SK-N-SH (cell line): ENCODE results near the gene COL23A1. TPM values are rescaled to one million over a fixed set of nuclear protein-coding genes. Genes with fewer than 3 reads are reported as not detected.

Experiments
- CTCF ChIA-PET: fragments of 300-600, 350-600 bp; formaldehyde crosslinking; extraction: SDS; loops from one replicate; lab custom pipeline; 2021; lab: Yijun Ruan, JAX
- POLR2A ChIA-PET: fragments of 350-600 bp; sonication (Branson Sonifier 250); formaldehyde crosslinking; extraction: SDS; loops from one replicate; lab custom pipeline; 2020; ENCODE audit warnings: antibody characterized with exemption, inconsistent platforms; lab: Yijun Ruan, JAX
- DNase-seq: peaks from one replicate; pipeline ENCODE4 v3.0.0; 2012
- H2AFZ ChIP-seq: fragments of 200-600 bp; sonication (generic); 2 replicates; pipeline ENCODE4 v1.8.1; 2016; ENCODE audit warnings: antibody characterized with exemption, mild to moderate bottlenecking, low read depth
- H3F3A ChIP-seq: fragments of 200-600 bp; sonication (generic); replicated peaks from 2 replicates; pipeline ENCODE3; 2016; ENCODE audit warnings: antibody characterized with exemption, mild to moderate bottlenecking; ENCODE audit not compliant: insufficient read depth
- H3K27ac ChIP-seq, 2 experiments: fragments of 200-500 bp in 1 of 2; fragments of 200-600 bp in 1 of 2; sonication (Bioruptor generic) in 1 of 2; sonication (generic), shearing (Covaris generic) in 1 of 2; 2 replicates each; pipeline versions ENCODE4 v1.5.1 to v1.6.1; 2014 to 2016; ENCODE audit warnings: low read depth in 2 of 2, inconsistent platforms in 1 of 2, low read length in 1 of 2, mild to moderate bottlenecking in 1 of 2, mixed read lengths in 1 of 2
- H3K27me3 ChIP-seq: fragments of 200-600 bp; sonication (generic), shearing (Covaris generic); 2 replicates; pipeline ENCODE4 v1.6.1; 2016; ENCODE audit warnings: mixed run types; ENCODE audit not compliant: insufficient read depth
- H3K36me3 ChIP-seq, 2 experiments: fragments of 200-500 bp in 1 of 2; fragments of 200-600 bp in 1 of 2; sonication (Bioruptor generic) in 1 of 2; sonication (generic) in 1 of 2; replicated peaks in 1 of 2; 2 replicates each; pipeline versions ENCODE3 to v1.5.1; 2014 to 2016; ENCODE audit warnings: low read length in 1 of 2, mild to moderate bottlenecking in 1 of 2; ENCODE audit not compliant: insufficient read depth in 2 of 2, control insufficient read depth in 1 of 2
- H3K4me1 ChIP-seq, 2 experiments: fragments of 200-500 bp in 1 of 2; fragments of 200-600 bp in 1 of 2; sonication (Bioruptor generic) in 1 of 2; sonication (generic), shearing (Covaris generic) in 1 of 2; 2 replicates each; pipeline versions ENCODE4 v1.5.1 to v1.6.1; 2014 to 2016; ENCODE audit warnings: low read depth in 1 of 2, low read length in 1 of 2, mixed run types in 1 of 2; ENCODE audit not compliant: insufficient read depth in 2 of 2, control insufficient read depth in 1 of 2
- H3K4me2 ChIP-seq: fragments of 200-600 bp; sonication (generic), shearing (Covaris generic); 2 replicates; pipeline ENCODE4 v1.6.1; 2017; ENCODE audit warnings: mixed run types
- H3K4me3 ChIP-seq, 2 experiments: fragments of 200-500 bp in 1 of 2; fragments of 200-600 bp in 1 of 2; sonication (Bioruptor generic) in 1 of 2; sonication (generic), shearing (Covaris generic) in 1 of 2; 2 replicates each; pipeline versions ENCODE4 v1.5.1 to v1.8.1; 2014 to 2016; ENCODE audit warnings: low read depth in 2 of 2, inconsistent platforms in 1 of 2, low read length in 1 of 2, mild to moderate bottlenecking in 1 of 2, mixed read lengths in 1 of 2, moderate library complexity in 1 of 2
- H3K79me2 ChIP-seq: fragments of 200-600 bp; sonication (generic); 2 replicates; pipeline ENCODE4 v1.8.1; 2017; ENCODE audit warnings: mild to moderate bottlenecking; ENCODE audit not compliant: insufficient read depth
- H3K9ac ChIP-seq: fragments of 200-600 bp; sonication (generic); 2 replicates; pipeline ENCODE4 v1.6.1; 2017; ENCODE audit warnings: mixed run types
- H3K9me2 ChIP-seq: fragments of 200-600 bp; sonication (generic); 2 replicates; pipeline ENCODE4 v1.6.1; 2017; ENCODE audit warnings: mixed run types
- H3K9me3 ChIP-seq: fragments of 200-600 bp; sonication (generic); 2 replicates; pipeline ENCODE4 v1.6.1; 2017; ENCODE audit warnings: mixed run types, mild to moderate bottlenecking, moderate library complexity
- H4K20me1 ChIP-seq: fragments of 200-600 bp; sonication (generic); 2 replicates; pipeline ENCODE4 v1.6.1; 2017; ENCODE audit warnings: mild to moderate bottlenecking, mixed run types; ENCODE audit not compliant: insufficient read depth
- ELF1 ChIP-seq: IDR thresholded peaks from 2 replicates; pipeline ENCODE4 v1.4.0; 2012
- EP300 ChIP-seq, 2 experiments: IDR thresholded peaks; 2 replicates each; pipeline versions ENCODE4 v1.4.0 to v1.6.1; 2012; ENCODE audit warnings: borderline replicate concordance in 1 of 2, low read depth in 1 of 2, low read length in 1 of 2
- FOSL2 ChIP-seq: IDR thresholded peaks from 2 replicates; pipeline ENCODE4 v1.4.0; 2012; ENCODE audit warnings: low read depth, mild to moderate bottlenecking, moderate library complexity, borderline replicate concordance
- GATA2 ChIP-seq: sonication (generic); formaldehyde crosslinking; IDR thresholded peaks from 2 replicates; pipeline ENCODE4 v1.5.0; 2020; ENCODE audit warnings: mild to moderate bottlenecking, missing genetic modification reagents
- IRF3 ChIP-seq: fragments of 150-350 bp; IDR thresholded peaks from 2 replicates; pipeline ENCODE4 v1.6.1; 2016; ENCODE audit warnings: mild to moderate bottlenecking, low read depth, low read length
- MEF2A ChIP-seq: IDR thresholded peaks from 2 replicates; pipeline ENCODE4 v1.4.0; 2012; ENCODE audit warnings: low read depth, borderline replicate concordance
- NFIC ChIP-seq: IDR thresholded peaks from 2 replicates; pipeline ENCODE4 v1.4.0; 2012; ENCODE audit warnings: borderline replicate concordance
- PBX3 ChIP-seq: IDR thresholded peaks from 2 replicates; pipeline ENCODE4; 2012
- RAD21 ChIP-seq: IDR thresholded peaks from 2 replicates; pipeline ENCODE4 v1.6.1; 2012; ENCODE audit warnings: mild to moderate bottlenecking, low read length
- RCOR1 ChIP-seq: fragments of 150-350 bp; IDR thresholded peaks from 2 replicates; pipeline ENCODE4 v1.6.1; 2017; ENCODE audit warnings: antibody characterized with exemption, low read length
- SMC3 ChIP-seq: IDR thresholded peaks from 2 replicates; pipeline ENCODE4 v1.6.1; 2012; ENCODE audit warnings: low read depth, low read length, improper control_type of control experiment
- USF1 ChIP-seq: IDR thresholded peaks from 2 replicates; pipeline ENCODE4 v1.4.0; 2012; ENCODE audit warnings: low read depth, borderline replicate concordance
- WGBS: methylation state at CpG from one replicate; pipeline ENCODE4 v1.1.6; 2017; ENCODE audit warnings: low lambda C conversion rate; 5-methylcytosine and 5-hydroxymethylcytosine counted together
- polyA plus RNA-seq, 3 experiments: library from polyadenylated mRNA; depleted of rRNA; stranded (reverse); fragments of >200 nt; gene quantifications; 2 replicates each; pipeline ENCODE4 v1.2.3, GENCODE V29; 2012

COL23A1 gene
- polyA plus RNA-seq, 1 of the 3 experiments (the other 2 are of a cell fraction): 0.10 TPM

- no peaks in the 10 kb centered on the region for H3K27me3 ChIP-seq
- TF ChIP-seq EP300 (IDR thresholded peaks at IDR 0.05; ENCODE audit: borderline replicate concordance in 1 of 2, low read depth in 1 of 2, low read length in 1 of 2) (no peak), PBX3 (no peak), NFIC (no peak), SMC3 (no peak), USF1 (no peak), RCOR1 (no peak), ELF1 (no peak), FOSL2 (no peak), MEF2A (no peak), RAD21 (no peak), GATA2 (CRISPR knock-in tag) (no peak), IRF3 (no peak)
- no peaks in the 10 kb centered on the region for H3K79me2 ChIP-seq
- no peaks in the 10 kb centered on the region for H3K36me3 ChIP-seq
- no peaks in the 10 kb centered on the region for H3K9me2 ChIP-seq
- H3K4me1 ChIP-seq: peaks cover 0 to 21% of the 10 kb centered on the region in 2 experiments; a peak in 1 of 4 replicates
- no peaks in the 10 kb centered on the region for H3F3A ChIP-seq
- no peak overlapping the region for H3K4me2 ChIP-seq
- CTCF ChIA-PET: interaction anchor here (0.9 to 1.4 kb wide), 3 partner anchors 18 to 246 kb away, joined by 3 read pairs; no protein-coding TSS in a partner anchor
- POLR2A ChIA-PET: no interaction called here
- H3K9me3 ChIP-seq: no peaks in the 10 kb centered on the region
- H3K4me3 ChIP-seq: no peak overlapping the region
- WGBS: 38% methylated on average over 10 of the region's 12 CpGs
- no peaks in the 10 kb centered on the region for H4K20me1 ChIP-seq
- DNase-seq: no peak
- H3K27ac ChIP-seq: no peak overlapping the region; a peak in 1 of 4 replicates
- no peak overlapping the region for H2AFZ ChIP-seq
- no peak overlapping the region for H3K9ac ChIP-seq
These were observed 64.1 kb downstream of the COL23A1 start for GRCh38 chr5:178525906-178526732.
